K562 (cell line): ENCODE data around the gene CAB39. TPM values are rescaled to one million over a fixed set of nuclear protein-coding genes. Genes with fewer than 3 reads are reported as not detected.

Experiments
- ATAC-seq: fragments of 200-7000 bp; cut with Tn5 transposase; 3 replicates; pipeline ENCODE4 v1.9.1; 2020; ENCODE audit warnings: moderate library complexity
- BruUV-seq: library from RNA; stranded (reverse); fragments of 400-500 nt; replicated peaks from 2 replicates; lab custom pipeline; 2021; lab: Mats Ljungman, UMichigan
- CTCF ChIA-PET: fragments of 300-600 bp; formaldehyde crosslinking; extraction: SDS; loops from one replicate; lab custom pipeline; 2021; ENCODE audit warnings: low intra/inter-chr PET ratio; lab: Yijun Ruan, JAX
- POLR2A ChIA-PET: fragments of 300-600, 350-650 bp; sonication (Branson Sonifier 250); formaldehyde crosslinking; extraction: SDS; loops from one replicate; lab custom pipeline; 2021; ENCODE audit warnings: antibody characterized with exemption, inconsistent platforms; lab: Yijun Ruan, JAX
- DNase-seq, 4 experiments: peaks; one replicate each; pipeline versions ENCODE4 v3.0.0 to v3.0.0-alpha.2; 2011 to 2018; ENCODE audit warnings: low spot score in 3 of 4, mixed read lengths in 3 of 4; ENCODE audit errors: extremely low read depth in 1 of 4
- FAIRE-seq: peaks from 2 replicates; lab custom pipeline; 2011; peaks lifted over from hg19 to GRCh38; lab: Jason Lieb, UNC
- H2AFZ ChIP-seq: 2 replicates; pipeline ENCODE4 v1.6.0; 2011; ENCODE audit warnings: low read depth, low read length, control low read depth, inconsistent platforms
- H3K27ac ChIP-seq: fragments of 200-600 bp; 3 replicates; pipeline ENCODE4 v1.8.0; 2011; ENCODE audit warnings: low read depth, mild to moderate bottlenecking, control low read depth, inconsistent platforms, low read length, moderate library complexity, mixed read lengths; ENCODE audit errors: extremely low read depth
- H3K27me3 ChIP-seq, 2 experiments: fragments of 300-600 bp in 1 of 2; 2 replicates in 1 of 2; 3 replicates in 1 of 2; pipeline versions ENCODE4 v1.6.0 to v1.8.0; 2011; ENCODE audit warnings: inconsistent platforms in 2 of 2, low read length in 2 of 2, mild to moderate bottlenecking in 1 of 2, mixed read lengths in 1 of 2, moderate library complexity in 1 of 2; ENCODE audit not compliant: control insufficient read depth in 2 of 2, insufficient read depth in 2 of 2
- H3K36me3 ChIP-seq: fragments of 300-600 bp; 3 replicates; pipeline ENCODE4 v1.8.0; 2011; ENCODE audit warnings: mild to moderate bottlenecking, low read length, inconsistent platforms; ENCODE audit not compliant: control insufficient read depth, insufficient read depth
- H3K4me1 ChIP-seq, 2 experiments: fragments of 200-600 bp in 1 of 2; replicated peaks in 1 of 2; 2 replicates in 1 of 2; 3 replicates in 1 of 2; pipeline versions ENCODE4 v1.5.1 to v1.8.0; 2011; ENCODE audit warnings: inconsistent platforms in 2 of 2, low read length in 2 of 2, mild to moderate bottlenecking in 1 of 2, mixed read lengths in 1 of 2, moderate library complexity in 1 of 2; ENCODE audit not compliant: control insufficient read depth in 2 of 2, insufficient read depth in 2 of 2
- H3K4me2 ChIP-seq: 2 replicates; pipeline ENCODE4 v1.6.1; 2011; ENCODE audit warnings: low read length, control low read depth, inconsistent platforms, mixed read lengths; ENCODE audit not compliant: insufficient read depth
- H3K4me3 ChIP-seq: fragments of 200-600 bp; sonication (generic), shearing (Covaris generic); 2 replicates; pipeline ENCODE4 v1.5.1; 2016; ENCODE audit warnings: control low read depth, inconsistent platforms
- H3K79me2 ChIP-seq: fragments of 200-600 bp; 3 replicates; pipeline ENCODE4 v1.8.0; 2011; ENCODE audit warnings: low read length, inconsistent platforms; ENCODE audit not compliant: control insufficient read depth, insufficient read depth
- H3K9ac ChIP-seq, 2 experiments: 2 replicates each; pipeline versions ENCODE4 v1.6.0 to v1.6.1; 2011; ENCODE audit warnings: low read depth in 2 of 2, low read length in 2 of 2, control low read depth in 1 of 2, inconsistent platforms in 1 of 2, mild to moderate bottlenecking in 1 of 2, mixed read lengths in 1 of 2; ENCODE audit not compliant: insufficient read depth in 1 of 2
- H3K9me1 ChIP-seq: one replicate; pipeline ENCODE4 v1.6.0; 2011; ENCODE audit warnings: inconsistent platforms, mild to moderate bottlenecking, low read length, moderate library complexity; ENCODE audit not compliant: control insufficient read depth, insufficient read depth
- H3K9me3 ChIP-seq: replicated peaks from 2 replicates; pipeline ENCODE4 v1.5.1; 2011; ENCODE audit warnings: low read depth, low read length, inconsistent platforms; ENCODE audit not compliant: control insufficient read depth, insufficient read depth
- H4K20me1 ChIP-seq: replicated peaks from 2 replicates; pipeline ENCODE4 v1.6.1; 2011; ENCODE audit warnings: low read length, inconsistent platforms, mixed read lengths; ENCODE audit not compliant: control insufficient read depth, insufficient read depth
- DIDO1 ChIP-seq: fragments of 450-650 bp; IDR thresholded peaks from 2 replicates; pipeline ENCODE4 v1.6.1; 2016; ENCODE audit warnings: low read depth, missing biosample characterization, missing genetic modification characterization
- RBM34 ChIP-seq: fragments of 200-400 bp; formaldehyde crosslinking; IDR thresholded peaks from 2 replicates; pipeline ENCODE4 v1.6.1; 2018; ENCODE audit warnings: low read length, borderline replicate concordance; ENCODE audit not compliant: insufficient read depth
- RNF2 ChIP-seq: sonication (generic); IDR thresholded peaks from 2 replicates; pipeline ENCODE4 v1.6.1; 2016
- SPI1 ChIP-seq: IDR thresholded peaks from 2 replicates; pipeline ENCODE4 v1.6.1; 2011; ENCODE audit warnings: low read depth, low read length, control low read depth, borderline replicate concordance
- ZNF778 ChIP-seq: fragments of 450-650 bp; formaldehyde crosslinking; IDR thresholded peaks from 2 replicates; pipeline ENCODE4 v1.4.0; 2020; ENCODE audit warnings: mild to moderate bottlenecking, moderate library complexity
- WGBS: fragments of 100-300 bp; shearing (Covaris generic); methylation state at CpG from one replicate; pipeline ENCODE4 v1.1.6; 2016; ENCODE audit warnings: low coverage, mixed read lengths; ENCODE audit not compliant: insufficient coverage; ENCODE audit errors: missing lambda C conversion rate; 5-methylcytosine and 5-hydroxymethylcytosine counted together
- in situ Hi-C: fragments of 300-500 bp; cut with MboI; formaldehyde crosslinking; loops from 4 replicates; pipeline ENCODE4 v1.15.0; 2018; ENCODE audit warnings: inconsistent platforms, mixed read lengths
- intact Hi-C: fragments of 100-400 bp; cut with micrococcal nuclease; formaldehyde crosslinking; loops from 2 replicates; pipeline ENCODE4 v1.14.2; 2022
- polyA plus RNA-seq, 8 experiments: library from polyadenylated mRNA; depleted of rRNA in 4 of 8; stranded (reverse) in 5 of 8; unstranded in 3 of 8; fragments of >200 nt; fragmentation: Nextera tagmentation in 2 of 8; fragmentation: Illumina TruSeq in 1 of 8; extraction: Ambion mirVana in 2 of 8; extraction: Trizol in 1 of 8; gene quantifications; 2 replicates each; pipeline versions ENCODE4 v1.2.1 to v1.2.3, GENCODE V29; 2011 to 2014; ENCODE audit warnings: inconsistent platforms in 1 of 8, missing spikeins in 1 of 8
- total RNA-seq, 7 experiments: library from RNA; depleted of rRNA in 6 of 7; stranded (reverse); fragments of >200 nt in 6 of 7; fragmentation: Illumina TruSeq in 2 of 7; extraction: Trizol in 2 of 7; gene quantifications; 2 replicates each; pipeline versions ENCODE4 v1.2.1 to v1.2.3, GENCODE V29; 2011 to 2021; ENCODE audit warnings: low replicate concordance in 1 of 7
- TF ChIP-seq, protein P1 (sequence below): fragments of 450-650 bp; IDR thresholded peaks from 2 replicates; pipeline ENCODE4 v1.6.1; 2018; ENCODE audit not compliant: partially characterized antibody
- TF ChIP-seq, protein P2 (sequence below): sonication (generic); formaldehyde crosslinking; IDR thresholded peaks from 2 replicates; pipeline ENCODE4 v1.8.1; 2023; ENCODE audit warnings: missing genetic modification reagents, mild to moderate bottlenecking, borderline replicate concordance
- TF ChIP-seq, protein P3 (sequence below): fragments of 450-650 bp; formaldehyde crosslinking; conservative IDR thresholded peaks from 2 replicates; pipeline ENCODE4 v1.4.0; 2022; ENCODE audit warnings: mild to moderate bottlenecking, missing genetic modification characterization

The CAB39 gene
- total and polyA plus RNA-seq, 9 of the 15 experiments (the other 6 are each of a cell fraction or from before 2014, with no cell fraction given) = 27.2 to 94.4 (median 70.1) TPM

DNA sequence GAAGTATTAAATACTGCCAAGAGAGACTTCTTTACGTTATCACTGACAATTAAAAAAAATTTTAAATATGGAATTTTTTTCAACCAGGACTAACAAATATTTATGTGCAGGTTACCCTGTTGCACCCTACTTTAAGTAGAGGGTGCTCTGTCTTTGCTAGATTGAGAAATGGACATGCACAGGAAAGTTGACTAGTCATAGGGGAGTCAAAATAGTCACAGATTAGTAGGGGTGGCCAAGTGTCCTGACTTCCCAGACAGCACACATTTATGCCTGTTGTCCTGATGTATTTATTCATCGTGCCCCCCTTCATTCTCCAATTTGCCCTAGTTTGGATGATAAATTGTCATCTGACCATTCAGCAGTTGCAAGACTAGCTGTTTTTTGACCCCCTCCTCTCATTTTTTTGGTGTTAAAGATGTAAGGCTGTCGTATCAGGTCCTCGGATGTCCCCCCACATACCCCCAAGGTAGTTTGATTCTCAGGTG is 20.3 kb downstream of the CAB39 start (continued):
- TF ChIP-seq, protein P1, sequence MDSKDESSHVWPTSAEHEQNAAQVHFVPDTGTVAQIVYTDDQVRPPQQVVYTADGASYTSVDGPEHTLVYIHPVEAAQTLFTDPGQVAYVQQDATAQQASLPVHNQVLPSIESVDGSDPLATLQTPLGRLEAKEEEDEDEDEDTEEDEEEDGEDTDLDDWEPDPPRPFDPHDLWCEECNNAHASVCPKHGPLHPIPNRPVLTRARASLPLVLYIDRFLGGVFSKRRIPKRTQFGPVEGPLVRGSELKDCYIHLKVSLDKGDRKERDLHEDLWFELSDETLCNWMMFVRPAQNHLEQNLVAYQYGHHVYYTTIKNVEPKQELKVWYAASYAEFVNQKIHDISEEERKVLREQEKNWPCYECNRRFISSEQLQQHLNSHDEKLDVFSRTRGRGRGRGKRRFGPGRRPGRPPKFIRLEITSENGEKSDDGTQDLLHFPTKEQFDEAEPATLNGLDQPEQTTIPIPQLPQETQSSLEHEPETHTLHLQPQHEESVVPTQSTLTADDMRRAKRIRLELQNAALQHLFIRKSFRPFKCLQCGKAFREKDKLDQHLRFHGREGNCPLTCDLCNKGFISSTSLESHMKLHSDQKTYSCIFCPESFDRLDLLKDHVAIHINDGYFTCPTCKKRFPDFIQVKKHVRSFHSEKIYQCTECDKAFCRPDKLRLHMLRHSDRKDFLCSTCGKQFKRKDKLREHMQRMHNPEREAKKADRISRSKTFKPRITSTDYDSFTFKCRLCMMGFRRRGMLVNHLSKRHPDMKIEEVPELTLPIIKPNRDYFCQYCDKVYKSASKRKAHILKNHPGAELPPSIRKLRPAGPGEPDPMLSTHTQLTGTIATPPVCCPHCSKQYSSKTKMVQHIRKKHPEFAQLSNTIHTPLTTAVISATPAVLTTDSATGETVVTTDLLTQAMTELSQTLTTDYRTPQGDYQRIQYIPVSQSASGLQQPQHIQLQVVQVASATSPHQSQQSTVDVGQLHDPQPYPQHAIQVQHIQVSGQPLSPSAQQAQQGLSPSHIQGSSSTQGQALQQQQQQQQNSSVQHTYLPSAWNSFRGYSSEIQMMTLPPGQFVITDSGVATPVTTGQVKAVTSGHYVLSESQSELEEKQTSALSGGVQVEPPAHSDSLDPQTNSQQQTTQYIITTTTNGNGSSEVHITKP = peak; percentile 81
- no peak for TF ChIP-seq RNF2
- no peak for TF ChIP-seq DIDO1 (tag)
- TF ChIP-seq, all 486 proteins: peak for 2

DNA sequence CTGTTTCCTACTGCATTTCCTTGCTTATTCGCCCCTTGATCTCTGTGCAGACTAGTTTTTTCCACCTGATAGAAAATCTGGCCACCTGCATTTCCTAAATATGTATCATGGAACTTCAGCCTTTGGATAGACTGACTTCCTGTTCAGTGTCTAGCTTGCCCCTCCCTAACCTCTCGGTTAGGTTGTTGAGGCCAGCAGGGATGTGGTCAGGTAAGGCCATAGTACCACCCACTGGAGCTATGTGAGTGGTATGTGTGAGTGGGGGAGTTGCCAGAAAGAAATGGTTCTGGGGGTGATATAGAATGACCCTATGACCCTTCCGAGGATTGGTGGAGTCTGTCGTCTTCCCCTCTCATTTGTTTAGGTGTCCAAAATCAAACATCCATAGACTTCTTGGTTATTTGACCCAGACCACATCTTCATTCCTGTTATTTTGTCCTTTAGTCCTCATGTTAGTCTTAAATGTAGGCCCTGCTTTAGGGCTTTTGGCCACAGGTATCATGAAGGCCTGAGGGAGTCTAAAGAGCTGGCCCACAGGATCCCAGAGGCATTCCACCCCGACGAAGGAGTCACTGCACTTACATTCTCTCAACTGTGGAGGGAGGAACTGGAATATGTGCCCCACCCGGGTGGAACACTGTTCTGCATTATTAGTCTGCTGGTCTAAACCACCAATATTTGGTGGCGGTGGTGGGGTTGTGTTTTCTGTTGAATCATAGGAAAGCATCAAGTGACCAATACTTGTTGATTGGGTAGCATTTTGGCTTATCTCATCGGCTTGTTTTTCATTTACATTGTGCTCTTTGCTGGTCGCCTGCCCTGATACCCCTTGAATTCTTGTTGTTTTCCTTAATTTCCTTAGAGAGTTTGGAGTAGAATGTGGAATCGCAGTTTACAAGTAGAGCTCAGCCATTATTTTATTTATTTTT is 21.9 kb downstream of the CAB39 start:
- H3K4me2 ChIP-seq = no peak overlapping the region
- CTCF ChIA-PET = no interaction called here
- no peak for FAIRE-seq
- H3K27ac ChIP-seq = no peak overlapping the region
- BruUV-seq = no TSS peak
- DNase-seq = peak in 1 of 4 experiments; percentile 27
- POLR2A ChIA-PET = interaction anchor here (0.6 kb wide), 1 partner anchor 43 kb away, joined by 3 read pairs; no protein-coding TSS in a partner anchor
- no peaks in the 10 kb centered on the region for H3K27me3 ChIP-seq
- peaks cover 34% of the 10 kb centered on the region; the same call in 2 of the 3 replicates for H3K36me3 ChIP-seq
- peaks cover 4 to 37% of the 10 kb centered on the region in 2 experiments; a peak in 3 of 5 replicates for H3K4me1 ChIP-seq
- H3K9ac ChIP-seq = no peak overlapping the region; a peak in 1 of 4 replicates
- no peaks in the 10 kb centered on the region for H3K9me1 ChIP-seq
- in situ Hi-C loops = no loop called here
- peak; percentile 44 for ATAC-seq
- peaks cover 12% of the 10 kb centered on the region for H4K20me1 ChIP-seq
- H2AFZ ChIP-seq = no peak overlapping the region
- peaks cover 99% of the 10 kb centered on the region for H3K79me2 ChIP-seq
- WGBS = 45% methylated on average over 11 of the region's 11 CpGs
- H3K9me3 ChIP-seq = no peaks in the 10 kb centered on the region
- H3K4me3 ChIP-seq = no peak overlapping the region
- intact Hi-C loops = no loop called here
- TF ChIP-seq, protein P2, sequence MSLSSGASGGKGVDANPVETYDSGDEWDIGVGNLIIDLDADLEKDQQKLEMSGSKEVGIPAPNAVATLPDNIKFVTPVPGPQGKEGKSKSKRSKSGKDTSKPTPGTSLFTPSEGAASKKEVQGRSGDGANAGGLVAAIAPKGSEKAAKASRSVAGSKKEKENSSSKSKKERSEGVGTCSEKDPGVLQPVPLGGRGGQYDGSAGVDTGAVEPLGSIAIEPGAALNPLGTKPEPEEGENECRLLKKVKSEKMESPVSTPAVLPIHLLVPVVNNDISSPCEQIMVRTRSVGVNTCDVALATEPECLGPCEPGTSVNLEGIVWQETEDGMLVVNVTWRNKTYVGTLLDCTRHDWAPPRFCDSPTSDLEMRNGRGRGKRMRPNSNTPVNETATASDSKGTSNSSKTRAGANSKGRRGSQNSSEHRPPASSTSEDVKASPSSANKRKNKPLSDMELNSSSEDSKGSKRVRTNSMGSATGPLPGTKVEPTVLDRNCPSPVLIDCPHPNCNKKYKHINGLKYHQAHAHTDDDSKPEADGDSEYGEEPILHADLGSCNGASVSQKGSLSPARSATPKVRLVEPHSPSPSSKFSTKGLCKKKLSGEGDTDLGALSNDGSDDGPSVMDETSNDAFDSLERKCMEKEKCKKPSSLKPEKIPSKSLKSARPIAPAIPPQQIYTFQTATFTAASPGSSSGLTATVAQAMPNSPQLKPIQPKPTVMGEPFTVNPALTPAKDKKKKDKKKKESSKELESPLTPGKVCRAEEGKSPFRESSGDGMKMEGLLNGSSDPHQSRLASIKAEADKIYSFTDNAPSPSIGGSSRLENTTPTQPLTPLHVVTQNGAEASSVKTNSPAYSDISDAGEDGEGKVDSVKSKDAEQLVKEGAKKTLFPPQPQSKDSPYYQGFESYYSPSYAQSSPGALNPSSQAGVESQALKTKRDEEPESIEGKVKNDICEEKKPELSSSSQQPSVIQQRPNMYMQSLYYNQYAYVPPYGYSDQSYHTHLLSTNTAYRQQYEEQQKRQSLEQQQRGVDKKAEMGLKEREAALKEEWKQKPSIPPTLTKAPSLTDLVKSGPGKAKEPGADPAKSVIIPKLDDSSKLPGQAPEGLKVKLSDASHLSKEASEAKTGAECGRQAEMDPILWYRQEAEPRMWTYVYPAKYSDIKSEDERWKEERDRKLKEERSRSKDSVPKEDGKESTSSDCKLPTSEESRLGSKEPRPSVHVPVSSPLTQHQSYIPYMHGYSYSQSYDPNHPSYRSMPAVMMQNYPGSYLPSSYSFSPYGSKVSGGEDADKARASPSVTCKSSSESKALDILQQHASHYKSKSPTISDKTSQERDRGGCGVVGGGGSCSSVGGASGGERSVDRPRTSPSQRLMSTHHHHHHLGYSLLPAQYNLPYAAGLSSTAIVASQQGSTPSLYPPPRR (CRISPR knock-in tag) = no peak
- TF ChIP-seq, protein P3, sequence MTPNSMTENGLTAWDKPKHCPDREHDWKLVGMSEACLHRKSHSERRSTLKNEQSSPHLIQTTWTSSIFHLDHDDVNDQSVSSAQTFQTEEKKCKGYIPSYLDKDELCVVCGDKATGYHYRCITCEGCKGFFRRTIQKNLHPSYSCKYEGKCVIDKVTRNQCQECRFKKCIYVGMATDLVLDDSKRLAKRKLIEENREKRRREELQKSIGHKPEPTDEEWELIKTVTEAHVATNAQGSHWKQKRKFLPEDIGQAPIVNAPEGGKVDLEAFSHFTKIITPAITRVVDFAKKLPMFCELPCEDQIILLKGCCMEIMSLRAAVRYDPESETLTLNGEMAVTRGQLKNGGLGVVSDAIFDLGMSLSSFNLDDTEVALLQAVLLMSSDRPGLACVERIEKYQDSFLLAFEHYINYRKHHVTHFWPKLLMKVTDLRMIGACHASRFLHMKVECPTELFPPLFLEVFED = no peak
- TF ChIP-seq RBM34 (no peak), SPI1 (peak; percentile 25; the same call in 1 of the 2 replicates), ZNF778 (no peak)
